GM18505 (cell line): ENCODE measurements around the gene PSMA6.

ENCODE experiments used
- ATAC-seq: cut with Tn5 transposase; IDR thresholded peaks from one replicate; pipeline ENCODE4 v1.9.1; 2021; ENCODE audit not compliant: unreplicated experiment
- POLR2A ChIP-seq: IDR thresholded peaks from 4 replicates; pipeline ENCODE4 v1.6.1; 2011; ENCODE audit warnings: borderline replicate concordance; ENCODE audit not compliant: insufficient read depth, insufficient read length; ENCODE audit errors: extremely low read depth

PSMA6 gene

DNA sequence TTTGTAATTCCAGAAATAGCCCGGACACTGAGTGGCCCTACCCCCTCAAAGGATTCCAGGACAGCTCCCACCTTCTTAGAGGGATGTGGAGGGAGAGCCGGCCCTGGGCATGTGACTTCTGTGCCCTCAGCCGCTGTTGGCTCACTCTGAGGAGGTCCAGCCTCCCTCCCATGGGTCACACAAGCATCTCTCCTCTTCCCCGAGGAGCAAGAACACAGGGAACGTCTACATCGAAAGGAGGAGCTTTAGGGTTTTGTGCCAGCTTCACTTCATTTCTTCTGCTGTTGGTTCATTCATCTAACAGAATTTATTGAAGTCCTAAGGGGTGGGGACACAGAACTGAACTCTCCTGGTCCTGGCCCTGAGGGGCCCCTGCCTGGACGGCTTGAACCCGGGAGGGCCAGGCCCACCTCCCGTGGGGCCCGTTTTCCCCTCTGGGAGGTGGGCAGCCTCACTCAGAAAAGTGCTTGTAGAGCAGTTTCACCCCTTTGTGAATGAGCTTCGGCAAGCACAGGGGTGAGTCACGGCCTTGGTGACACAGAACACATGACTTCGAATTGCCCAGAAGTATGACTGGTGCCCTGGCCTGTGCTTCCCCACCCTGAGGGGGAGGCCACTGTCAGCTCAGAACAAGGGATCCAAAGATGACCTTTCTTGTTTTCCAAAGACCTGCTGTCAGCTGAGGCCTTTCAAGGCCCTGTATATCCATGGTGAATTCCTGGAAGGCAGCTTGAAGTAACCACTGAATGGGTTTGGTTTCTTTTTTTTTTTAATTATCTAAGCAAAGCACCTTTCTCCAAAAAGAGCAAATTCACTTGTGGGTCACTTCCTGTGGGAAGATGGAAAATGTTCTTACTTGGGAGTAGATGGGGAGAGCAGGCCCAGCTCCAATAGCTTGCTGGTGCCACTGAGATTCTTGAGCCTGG lies 73.2 kb downstream of the PSMA6 start:
- no peak for ATAC-seq
- no peak for TF ChIP-seq POLR2A

DNA sequence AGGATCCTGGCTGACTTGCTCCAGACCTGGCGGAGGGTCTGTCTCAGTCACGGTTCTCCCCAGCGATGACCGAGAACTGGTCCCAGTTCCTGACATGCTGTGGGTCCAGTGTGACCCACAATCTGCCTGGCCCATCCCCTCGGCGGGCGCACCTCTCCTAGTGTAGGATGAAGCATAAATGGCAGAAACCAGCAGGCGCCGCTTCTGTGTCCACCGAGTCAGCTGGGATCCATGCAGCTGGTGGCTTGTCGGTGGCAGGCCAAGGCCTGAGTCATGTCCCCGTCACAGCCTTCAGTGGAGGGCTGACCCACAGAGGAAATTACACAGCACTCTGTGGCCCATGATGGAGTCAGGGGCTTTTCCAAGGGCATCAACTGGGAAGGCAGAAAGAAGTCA lies 73.9 kb downstream of the PSMA6 start:
- TF ChIP-seq POLR2A, result no peak
- ATAC-seq, result no peak

DNA sequence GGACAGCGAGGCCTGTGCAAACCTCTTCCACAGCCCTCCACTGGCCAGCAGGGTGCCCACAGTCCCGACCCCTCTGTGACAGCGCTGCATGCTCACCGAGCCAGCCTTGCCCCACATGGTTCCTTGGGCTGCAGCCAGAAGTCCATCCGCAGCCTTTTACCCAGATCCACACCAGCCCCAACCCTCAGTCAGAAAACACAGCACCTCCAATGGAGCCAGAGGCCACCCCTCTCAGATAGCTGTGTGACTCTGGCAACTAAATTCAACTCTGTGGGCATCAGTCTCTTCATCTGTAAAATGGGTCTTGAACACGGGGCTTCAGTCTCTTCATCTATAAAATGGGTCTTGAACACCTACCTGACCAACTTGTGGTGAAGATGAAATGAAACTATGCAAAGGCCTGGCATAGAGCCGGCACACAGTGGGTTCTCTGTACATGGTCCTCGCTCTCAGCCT lies 74.4 kb downstream of the PSMA6 start:
- ATAC-seq, result no peak
- TF ChIP-seq POLR2A, result no peak

DNA sequence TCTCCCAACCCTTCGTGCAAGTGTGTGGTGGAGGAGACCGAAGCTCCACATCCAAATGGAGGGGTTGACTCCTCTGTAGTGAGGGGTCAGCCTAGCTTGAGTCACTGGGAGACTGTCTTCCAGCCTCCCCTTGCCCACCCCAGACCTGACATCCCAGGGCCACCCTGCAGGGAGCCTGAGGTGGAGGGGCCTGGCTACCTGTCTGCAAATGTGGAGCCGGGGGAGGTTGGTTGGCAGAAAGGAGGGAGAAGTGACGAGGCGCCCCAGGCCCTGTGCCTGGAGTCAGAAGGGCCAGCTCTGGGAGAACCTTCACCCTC lies 74.8 kb downstream of the PSMA6 start:
- TF ChIP-seq POLR2A, result no peak
- no peak for ATAC-seq
